Mesenchymal stem cell (in vitro differentiated cells and primary cell): ENCODE measurements around the gene PRSS23.

Source experiments
- DNase-seq: peaks from one replicate; pipeline ENCODE4 v3.0.0-alpha.2; 2013
- H2AFZ ChIP-seq: one replicate; pipeline ENCODE4 v1.6.1; 2013; ENCODE audit warnings: low read depth, mild to moderate bottlenecking, control low read depth, inconsistent platforms, low read length, moderate library complexity
- H2AK5ac ChIP-seq: 2 replicates; pipeline ENCODE4 v1.6.1; 2013; ENCODE audit warnings: low read length, moderate library complexity, mild to moderate bottlenecking, inconsistent platforms; ENCODE audit not compliant: severe bottlenecking
- H2BK120ac ChIP-seq: one replicate; pipeline ENCODE4 v1.6.1; 2013; ENCODE audit warnings: low read depth, mild to moderate bottlenecking, inconsistent platforms, low read length, moderate library complexity
- H2BK12ac ChIP-seq, 2 experiments: one replicate each; pipeline ENCODE4 v1.6.1; 2013; ENCODE audit warnings: inconsistent platforms in 2 of 2, low read length in 2 of 2, mild to moderate bottlenecking in 2 of 2, moderate library complexity in 2 of 2, control low read depth in 1 of 2
- H2BK15ac ChIP-seq: one replicate; pipeline ENCODE4 v1.6.1; 2013; ENCODE audit warnings: mild to moderate bottlenecking, low read depth, inconsistent platforms; ENCODE audit not compliant: poor library complexity, severe bottlenecking
- H2BK5ac ChIP-seq: 2 replicates; pipeline ENCODE4 v1.6.1; 2013; ENCODE audit warnings: low read depth, mild to moderate bottlenecking, low read length, control low read depth, inconsistent platforms; ENCODE audit not compliant: poor library complexity, severe bottlenecking
- H3K14ac ChIP-seq, 2 experiments: one replicate each; pipeline ENCODE4 v1.6.1; 2013; ENCODE audit warnings: inconsistent platforms in 2 of 2, low read length in 2 of 2, control low read depth in 1 of 2, mild to moderate bottlenecking in 1 of 2, moderate library complexity in 1 of 2
- H3K18ac ChIP-seq, 2 experiments: one replicate each; pipeline ENCODE4 v1.6.1; 2013; ENCODE audit warnings: inconsistent platforms in 2 of 2, low read length in 2 of 2, control low read depth in 1 of 2, low read depth in 1 of 2, mild to moderate bottlenecking in 1 of 2
- H3K23ac ChIP-seq, 2 experiments: one replicate each; pipeline ENCODE4 v1.6.1; 2013; ENCODE audit warnings: inconsistent platforms in 2 of 2, low read length in 2 of 2, mild to moderate bottlenecking in 2 of 2, moderate library complexity in 2 of 2, control low read depth in 1 of 2
- H3K27ac ChIP-seq: 2 replicates; pipeline ENCODE4 v1.5.1; 2013; ENCODE audit warnings: mild to moderate bottlenecking, moderate library complexity, low read length, control low read depth, inconsistent platforms; ENCODE audit not compliant: poor library complexity, severe bottlenecking
- H3K27me3 ChIP-seq, 2 experiments: 2 replicates each; pipeline versions ENCODE4 v1.6.1 to v1.7.0; 2013; ENCODE audit warnings: low read length in 2 of 2, mild to moderate bottlenecking in 2 of 2, moderate library complexity in 2 of 2, control low read depth in 1 of 2, inconsistent platforms in 1 of 2; ENCODE audit not compliant: control insufficient read depth in 1 of 2, insufficient read depth in 1 of 2
- H3K36me3 ChIP-seq, 2 experiments: 2 replicates each; pipeline versions ENCODE4 v1.6.1 to v1.7.0; 2013; ENCODE audit warnings: low read length in 2 of 2, control low read depth in 1 of 2, inconsistent platforms in 1 of 2, low read depth in 1 of 2, mild to moderate bottlenecking in 1 of 2; ENCODE audit not compliant: insufficient read depth in 2 of 2, control insufficient read depth in 1 of 2
- H3K4ac ChIP-seq, 2 experiments: one replicate each; pipeline ENCODE4 v1.6.1; 2013; ENCODE audit warnings: inconsistent platforms in 2 of 2, low read length in 2 of 2, mild to moderate bottlenecking in 2 of 2, moderate library complexity in 2 of 2, control low read depth in 1 of 2, low read depth in 1 of 2
- H3K4me1 ChIP-seq: 2 replicates; pipeline ENCODE4 v1.6.1; 2013; ENCODE audit warnings: low read depth, low read length, control low read depth; ENCODE audit not compliant: control insufficient read depth, insufficient read depth
- H3K4me2 ChIP-seq: 2 replicates; pipeline ENCODE4 v1.6.1; 2013; ENCODE audit warnings: low read length, mild to moderate bottlenecking, inconsistent platforms; ENCODE audit not compliant: poor library complexity, severe bottlenecking
- H3K4me3 ChIP-seq, 2 experiments: 2 replicates each; pipeline versions ENCODE4 v1.5.1 to v1.7.0; 2013; ENCODE audit warnings: low read length in 2 of 2, mild to moderate bottlenecking in 2 of 2, control low read depth in 1 of 2, low read depth in 1 of 2; ENCODE audit not compliant: insufficient read depth in 1 of 2
- H3K79me1 ChIP-seq: replicated peaks from 2 replicates; pipeline ENCODE4 v1.6.1; 2013; ENCODE audit warnings: mild to moderate bottlenecking, control low read depth, low read length, inconsistent platforms; ENCODE audit not compliant: poor library complexity, severe bottlenecking
- H3K9ac ChIP-seq: 2 replicates; pipeline ENCODE4 v1.7.0; 2013; ENCODE audit warnings: mild to moderate bottlenecking, low read length, moderate library complexity
- H3K9me3 ChIP-seq: 2 replicates; pipeline ENCODE4 v1.7.0; 2013; ENCODE audit warnings: mild to moderate bottlenecking, low read length; ENCODE audit not compliant: control insufficient read depth
- H4K8ac ChIP-seq: one replicate; pipeline ENCODE4 v1.6.1; 2013; ENCODE audit warnings: inconsistent platforms, mild to moderate bottlenecking, low read length, moderate library complexity
- H4K91ac ChIP-seq: one replicate; pipeline ENCODE4 v1.6.1; 2013; ENCODE audit warnings: mild to moderate bottlenecking, low read length, inconsistent platforms
- WGBS: methylation state at CpG from one replicate; pipeline ENCODE4 v1.1.7; 2013; ENCODE audit warnings: mixed read lengths; 5-methylcytosine and 5-hydroxymethylcytosine counted together

PRSS23 gene

GRCh38 chr11:86774417-86774816 is 25.9 kb upstream of the PRSS23 start:
- Histone ChIP-seq H4K91ac (no peak overlapping the region), H2AK5ac (no peak overlapping the region), H3K9me3 (no peaks in the 10 kb centered on the region)

GRCh38 chr11:86775361-86775760 is 25.0 kb upstream of the PRSS23 start:
- Histone ChIP-seq H3K4me1 (no peaks in the 10 kb centered on the region), H4K8ac (no peak overlapping the region), H3K27me3 (no peaks in the 10 kb centered on the region), H3K9me3 (no peaks in the 10 kb centered on the region), H3K14ac (no peak overlapping the region), H2BK5ac (no peak overlapping the region), H3K36me3 (no peaks in the 10 kb centered on the region), H3K18ac (no peak overlapping the region), H3K4me2 (no peak overlapping the region), H2BK15ac (no peak overlapping the region), H2AK5ac (no peak overlapping the region), H3K9ac (no peak overlapping the region), H3K27ac (no peak overlapping the region), H2AFZ (no peak overlapping the region), H2BK12ac (no peak overlapping the region), H4K91ac (no peak overlapping the region), H3K4ac (no peak overlapping the region), H3K79me1 (no peaks in the 10 kb centered on the region), H3K4me3 (no peak overlapping the region), H3K23ac (no peak overlapping the region), H2BK120ac (no peak overlapping the region)
- DNase-seq = no peak
- 100% methylated on average over 1 of the region's 2 CpGs for WGBS

More at GRCh38 chr11:86774417-86774816, 25.9 kb upstream of the PRSS23 start:
- Histone ChIP-seq H3K23ac (no peak overlapping the region), H2BK120ac (no peak overlapping the region), H3K27ac (no peak overlapping the region), H3K4me1 (no peaks in the 10 kb centered on the region), H2BK12ac (no peak overlapping the region), H4K8ac (no peak overlapping the region), H3K27me3 (no peaks in the 10 kb centered on the region), H3K4me3 (no peak overlapping the region), H2BK15ac (no peak overlapping the region), H3K79me1 (no peaks in the 10 kb centered on the region), H2AFZ (no peak overlapping the region), H2BK5ac (no peak overlapping the region), H3K36me3 (no peaks in the 10 kb centered on the region), H3K4ac (no peak overlapping the region), H3K4me2 (no peak overlapping the region), H3K9ac (no peak overlapping the region), H3K14ac (no peak overlapping the region), H3K18ac (no peak overlapping the region)
- DNase-seq = no peak

DNA sequence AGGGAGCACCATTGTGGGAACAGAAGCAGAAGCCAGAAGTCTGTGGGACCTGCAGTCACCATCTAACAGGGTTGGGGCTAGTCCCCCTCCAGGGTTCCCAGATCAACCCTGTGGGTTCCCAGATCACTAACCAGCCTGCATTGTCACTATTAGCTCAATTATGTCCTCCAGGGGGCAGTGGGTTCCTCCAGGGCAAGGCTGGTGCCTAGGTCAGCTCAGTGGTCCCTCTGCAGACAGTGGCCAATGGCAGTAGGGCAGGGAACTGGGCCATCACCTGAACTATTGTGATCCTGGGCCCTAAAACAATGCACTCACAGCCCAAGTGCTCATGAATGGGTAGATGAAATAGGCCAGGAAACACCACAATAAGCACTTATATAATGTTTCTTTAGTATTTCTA is 18.8 kb upstream of the PRSS23 start:
- H3K14ac ChIP-seq = peak overlapping the region in 1 of 2 experiments; percentile 42
- H3K9me3 ChIP-seq = no peaks in the 10 kb centered on the region
- no peak overlapping the region for H3K9ac ChIP-seq
- no peak overlapping the region for H3K23ac ChIP-seq
- H2AFZ ChIP-seq = no peak overlapping the region
- no peak overlapping the region for H2BK15ac ChIP-seq
- H3K27ac ChIP-seq = no peak overlapping the region
- H3K4me2 ChIP-seq = no peak overlapping the region
- H2BK120ac ChIP-seq = no peak overlapping the region
- H2AK5ac ChIP-seq = peak overlapping the region; percentile 37
- no peak for DNase-seq
- H2BK12ac ChIP-seq = peak overlapping the region in 1 of 2 experiments; percentile 67
- peak overlapping the region in 1 of 2 experiments; percentile 54 for H3K18ac ChIP-seq
- H2BK5ac ChIP-seq = no peak overlapping the region
- no peak overlapping the region for H3K4ac ChIP-seq
- no peaks in the 10 kb centered on the region for H3K79me1 ChIP-seq
- no peaks in the 10 kb centered on the region for H3K36me3 ChIP-seq
- H3K4me1 ChIP-seq = no peaks in the 10 kb centered on the region
- H3K27me3 ChIP-seq = no peaks in the 10 kb centered on the region
- peak overlapping the region; percentile 24 for H4K8ac ChIP-seq
- no peak overlapping the region for H3K4me3 ChIP-seq
- peak overlapping the region; percentile 83 for H4K91ac ChIP-seq

DNA sequence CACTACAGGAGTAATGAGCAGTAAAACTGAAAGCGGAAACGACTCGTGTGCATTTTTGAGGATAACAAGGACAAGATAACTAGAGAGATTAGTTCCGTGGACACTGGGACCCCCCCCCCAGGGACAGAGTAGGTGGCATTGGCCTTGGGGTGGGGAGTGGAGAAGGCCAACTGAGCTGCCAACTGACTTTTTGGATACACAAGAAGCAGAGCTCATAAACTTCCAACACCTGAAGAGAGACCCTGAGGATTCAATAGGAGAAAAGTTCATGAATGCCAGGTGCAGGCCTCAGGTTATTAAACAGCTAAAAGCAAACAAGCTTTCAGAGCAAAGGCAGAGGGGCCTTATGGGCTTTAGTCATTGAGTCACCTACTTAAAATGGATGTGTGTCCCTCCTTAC is 17.6 kb upstream of the PRSS23 start:
- Histone ChIP-seq H2AFZ (no peak overlapping the region), H3K4ac (no peak overlapping the region), H3K27ac (no peak overlapping the region), H2BK12ac (no peak overlapping the region), H3K18ac (no peak overlapping the region), H3K27me3 (no peaks in the 10 kb centered on the region), H3K9me3 (no peaks in the 10 kb centered on the region), H2BK120ac (no peak overlapping the region), H2AK5ac (no peak overlapping the region), H2BK15ac (no peak overlapping the region), H3K23ac (no peak overlapping the region), H3K79me1 (no peaks in the 10 kb centered on the region), H4K8ac (peak overlapping the region; percentile 27), H3K4me1 (no peaks in the 10 kb centered on the region), H4K91ac (no peak overlapping the region), H3K4me3 (no peak overlapping the region), H3K9ac (no peak overlapping the region), H2BK5ac (no peak overlapping the region), H3K14ac (no peak overlapping the region), H3K36me3 (no peaks in the 10 kb centered on the region), H3K4me2 (no peak overlapping the region)
- 47% methylated on average over 4 of the region's 4 CpGs for WGBS
- DNase-seq = no peak
